Medulla oblongata (tissue), 1 donor: Measurements from ENCODE around the gene ALPG.
"Not testable (repeated sequence)": the region's sequence is repeated elsewhere in the genome, so short reads cannot be mapped to it uniquely, and the experiment has no call there.

Experiments used
- DNase-seq: peaks from one replicate; pipeline ENCODE4 v3.0.0-alpha.2; 2015; ENCODE audit errors: extremely low spot score

The ALPG gene

GRCh38 chr2:232376713-232377112, 29.9 kb upstream of the ALPG start:
- no peak for DNase-seq

GRCh38 chr2:232377319-232377718, 29.3 kb upstream of the ALPG start:
- no peak for DNase-seq

GRCh38 chr2:232377841-232378734, 28.6 kb upstream of the ALPG start:
- DNase-seq, result no peak

- not testable (repeated sequence) for DNase-seq
These were observed 27.9 kb upstream of the ALPG start, which contains the start of gene ALPP for GRCh38 chr2:232378735-232379151. Gene ALPP, plus strand, starts transcription at chr2:232378751. Its CDS starts 52 bp downstream, at chr2:232378803.

- not testable (repeated sequence) for DNase-seq
These were observed 26.7 kb upstream of the ALPG start for GRCh38 chr2:232379610-232380590.

- not testable (repeated sequence) for DNase-seq
These were observed 25.2 kb upstream of the ALPG start for GRCh38 chr2:232381204-232382031.

GRCh38 chr2:232382331-232383225, 24.1 kb upstream of the ALPG start:
- no peak for DNase-seq

- DNase-seq, result no peak
These were observed 22.2 kb upstream of the ALPG start for GRCh38 chr2:232384466-232384865.

GRCh38 chr2:232385058-232385457, 21.6 kb upstream of the ALPG start:
- DNase-seq, result not testable (repeated sequence)

- DNase-seq, result no peak
These were observed 20.8 kb upstream of the ALPG start for GRCh38 chr2:232385660-232386489.

GRCh38 chr2:232386490-232386739, 20.2 kb upstream of the ALPG start:
- no peak for DNase-seq

- no peak for DNase-seq
These were observed 19.7 kb upstream of the ALPG start for GRCh38 chr2:232386740-232387450.

GRCh38 chr2:232387451-232388171, 19.0 kb upstream of the ALPG start:
- no peak for DNase-seq

GRCh38 chr2:232388324-232388891, 18.2 kb upstream of the ALPG start:
- no peak for DNase-seq

- DNase-seq, result no peak
These were observed 17.3 kb upstream of the ALPG start for GRCh38 chr2:232389327-232389726.

- DNase-seq, result no peak
These were observed 16.0 kb upstream of the ALPG start for GRCh38 chr2:232390661-232391060.

- no peak for DNase-seq
These were observed 13.1 kb upstream of the ALPG start for GRCh38 chr2:232393556-232393955.

- not testable (repeated sequence) for DNase-seq
These were observed 12.2 kb upstream of the ALPG start for GRCh38 chr2:232394431-232394830.
